Adipocyte (in vitro differentiated cells): Measurements from ENCODE around the gene FLVCR1.
A peak's percentile ranks its signal among the peaks of the same experiment; 100 is the strongest.

Experiments used
- DNase-seq: peaks from one replicate; pipeline ENCODE4 v3.0.0-alpha.2; 2015; ENCODE audit warnings: low read depth
- H3K27me3 ChIP-seq: replicated peaks from 2 replicates; pipeline ENCODE4 v1.7.0; 2013; ENCODE audit warnings: mild to moderate bottlenecking, low read length, moderate library complexity; ENCODE audit not compliant: control insufficient read depth, insufficient read depth
- H3K36me3 ChIP-seq: 2 replicates; pipeline ENCODE4 v1.7.0; 2013; ENCODE audit warnings: low read length, mild to moderate bottlenecking, moderate library complexity; ENCODE audit not compliant: control insufficient read depth, insufficient read depth, severe bottlenecking
- H3K4me1 ChIP-seq: 2 replicates; pipeline ENCODE4 v1.7.0; 2013; ENCODE audit warnings: mild to moderate bottlenecking, low read length, moderate library complexity; ENCODE audit not compliant: control insufficient read depth, insufficient read depth
- H3K4me3 ChIP-seq: 2 replicates; pipeline ENCODE4 v1.7.0; 2013; ENCODE audit warnings: mild to moderate bottlenecking, low read length, moderate library complexity
- H3K9ac ChIP-seq: 2 replicates; pipeline ENCODE4 v1.7.0; 2013; ENCODE audit warnings: mild to moderate bottlenecking, low read length, moderate library complexity
- H3K9me3 ChIP-seq: 2 replicates; pipeline ENCODE4 v1.7.0; 2013; ENCODE audit warnings: mild to moderate bottlenecking, low read length, moderate library complexity; ENCODE audit not compliant: control insufficient read depth

Gene FLVCR1

GRCh38 chr1:212857992-212858460, at the start of gene FLVCR1:
Gene FLVCR1 (plus strand): TSS chr1:212858275. CDS start chr1:212858453, 178 bp downstream.
- no peaks in the 10 kb centered on the region for H3K36me3 ChIP-seq
- H3K27me3 ChIP-seq = no peaks in the 10 kb centered on the region
- peaks cover 21% of the 10 kb centered on the region for H3K4me1 ChIP-seq
- DNase-seq = peak; percentile 99
- H3K9ac ChIP-seq = peak within 1 kb of the TSS; percentile 88
- no peaks in the 10 kb centered on the region for H3K9me3 ChIP-seq
- H3K4me3 ChIP-seq = peak within 1 kb of the TSS; percentile 96

GRCh38 chr1:212814537-212815334, 43.3 kb upstream of the FLVCR1 start:
- peak; percentile 46 for DNase-seq
- no peaks in the 10 kb centered on the region for H3K9me3 ChIP-seq
- peaks cover 19% of the 10 kb centered on the region for H3K36me3 ChIP-seq
- H3K4me3 ChIP-seq = no peak overlapping the region
- H3K4me1 ChIP-seq = peaks cover 13% of the 10 kb centered on the region
- no peak overlapping the region for H3K9ac ChIP-seq
- H3K27me3 ChIP-seq = no peaks in the 10 kb centered on the region

GRCh38 chr1:212816567-212817278, 41.4 kb upstream of the FLVCR1 start:
- H3K9me3 ChIP-seq = no peaks in the 10 kb centered on the region
- no peak overlapping the region for H3K4me3 ChIP-seq
- H3K4me1 ChIP-seq = peaks cover 13% of the 10 kb centered on the region
- H3K36me3 ChIP-seq = peaks cover 19% of the 10 kb centered on the region
- no peak overlapping the region for H3K9ac ChIP-seq
- H3K27me3 ChIP-seq = no peaks in the 10 kb centered on the region
- DNase-seq = peak; percentile 22

GRCh38 chr1:212819726-212820125, 38.3 kb upstream of the FLVCR1 start:
- no peaks in the 10 kb centered on the region for H3K27me3 ChIP-seq
- DNase-seq = peak; percentile 4

GRCh38 chr1:212820969-212821368, 37.1 kb upstream of the FLVCR1 start:
- H3K9me3 ChIP-seq = peaks cover 13% of the 10 kb centered on the region
- peaks cover 12% of the 10 kb centered on the region for H3K4me1 ChIP-seq
- H3K9ac ChIP-seq = no peak overlapping the region
- H3K4me3 ChIP-seq = no peak overlapping the region
- H3K36me3 ChIP-seq = no peaks in the 10 kb centered on the region
- no peak for DNase-seq
- no peaks in the 10 kb centered on the region for H3K27me3 ChIP-seq

More at GRCh38 chr1:212819726-212820125, 38.3 kb upstream of the FLVCR1 start:
- no peak overlapping the region for H3K9ac ChIP-seq
- no peak overlapping the region for H3K4me3 ChIP-seq
- peaks cover 13% of the 10 kb centered on the region for H3K4me1 ChIP-seq
- peaks cover 3% of the 10 kb centered on the region for H3K36me3 ChIP-seq
- peaks cover under 1% of the 10 kb centered on the region for H3K9me3 ChIP-seq

GRCh38 chr1:212822956-212823355, 35.1 kb upstream of the FLVCR1 start:
- no peak for DNase-seq
- Histone ChIP-seq H3K9ac (no peak overlapping the region), H3K4me3 (no peak overlapping the region), H3K9me3 (peaks cover 19% of the 10 kb centered on the region), H3K27me3 (peaks cover 3% of the 10 kb centered on the region), H3K4me1 (no peaks in the 10 kb centered on the region), H3K36me3 (no peaks in the 10 kb centered on the region)

GRCh38 chr1:212824201-212824600, 33.9 kb upstream of the FLVCR1 start:
- DNase-seq = no peak
- H3K9ac ChIP-seq = no peak overlapping the region
- peaks cover 19% of the 10 kb centered on the region for H3K9me3 ChIP-seq
- H3K36me3 ChIP-seq = no peaks in the 10 kb centered on the region
- no peaks in the 10 kb centered on the region for H3K4me1 ChIP-seq
- peaks cover 3% of the 10 kb centered on the region for H3K27me3 ChIP-seq
- H3K4me3 ChIP-seq = no peak overlapping the region

GRCh38 chr1:212825798-212826452, 32.1 kb upstream of the FLVCR1 start:
- DNase-seq = no peak
- Histone ChIP-seq H3K27me3 (peaks cover 3% of the 10 kb centered on the region), H3K9me3 (peaks cover 19% of the 10 kb centered on the region), H3K36me3 (no peaks in the 10 kb centered on the region), H3K4me3 (no peak overlapping the region), H3K4me1 (no peaks in the 10 kb centered on the region), H3K9ac (no peak overlapping the region)

- Histone ChIP-seq H3K9ac (no peak overlapping the region), H3K36me3 (no peaks in the 10 kb centered on the region), H3K4me3 (no peak overlapping the region), H3K27me3 (peaks cover 3% of the 10 kb centered on the region), H3K9me3 (peaks cover 19% of the 10 kb centered on the region), H3K4me1 (no peaks in the 10 kb centered on the region)
- no peak for DNase-seq
These were observed 30.8 kb upstream of the FLVCR1 start for GRCh38 chr1:212827171-212827776.

GRCh38 chr1:212827831-212828278, 30.2 kb upstream of the FLVCR1 start:
- H3K4me3 ChIP-seq = no peak overlapping the region
- no peaks in the 10 kb centered on the region for H3K4me1 ChIP-seq
- H3K27me3 ChIP-seq = peaks cover 3% of the 10 kb centered on the region
- no peak overlapping the region for H3K9ac ChIP-seq
- DNase-seq = no peak
- peaks cover 19% of the 10 kb centered on the region for H3K9me3 ChIP-seq
- H3K36me3 ChIP-seq = no peaks in the 10 kb centered on the region
